ENCODE data around the gene SAMD9L. TPM values are rescaled to one million over a fixed set of nuclear protein-coding genes. Genes with fewer than 3 reads are reported as not detected.

The SAMD9L gene
- polyA plus RNA-seq, 1 donor from 2014 or later = not detected

- no peak overlapping the region for H3K27ac ChIP-seq (ENCODE audit: low read length)
- H3K4me3 ChIP-seq (ENCODE audit: low read length) = no peak overlapping the region
- H2AFZ ChIP-seq (ENCODE audit: low read depth, low read length) = no peak overlapping the region
- H3K9ac ChIP-seq (ENCODE audit: low read length) = no peak overlapping the region
- no peaks in the 10 kb centered on the region for H3F3A ChIP-seq (ENCODE audit: insufficient read depth, low read length, poor library complexity, severe bottlenecking)
- no peaks in the 10 kb centered on the region for H3K27me3 ChIP-seq (ENCODE audit: insufficient read depth, low read depth, low read length)
- no peaks in the 10 kb centered on the region for H3K36me3 ChIP-seq (ENCODE audit: insufficient read depth, low read length)
- H4K20me1 ChIP-seq (ENCODE audit: insufficient read depth) = no peaks in the 10 kb centered on the region
- no peaks in the 10 kb centered on the region for H3K9me2 ChIP-seq (ENCODE audit: insufficient read depth, low read length)
- H3K79me2 ChIP-seq (replicated peaks; ENCODE audit: insufficient read depth, low read length) = no peaks in the 10 kb centered on the region
- no peaks in the 10 kb centered on the region for H3K9me3 ChIP-seq (ENCODE audit: low read length)
- H3K4me2 ChIP-seq (ENCODE audit: low read length) = no peak overlapping the region
- TF ChIP-seq, protein P1, sequence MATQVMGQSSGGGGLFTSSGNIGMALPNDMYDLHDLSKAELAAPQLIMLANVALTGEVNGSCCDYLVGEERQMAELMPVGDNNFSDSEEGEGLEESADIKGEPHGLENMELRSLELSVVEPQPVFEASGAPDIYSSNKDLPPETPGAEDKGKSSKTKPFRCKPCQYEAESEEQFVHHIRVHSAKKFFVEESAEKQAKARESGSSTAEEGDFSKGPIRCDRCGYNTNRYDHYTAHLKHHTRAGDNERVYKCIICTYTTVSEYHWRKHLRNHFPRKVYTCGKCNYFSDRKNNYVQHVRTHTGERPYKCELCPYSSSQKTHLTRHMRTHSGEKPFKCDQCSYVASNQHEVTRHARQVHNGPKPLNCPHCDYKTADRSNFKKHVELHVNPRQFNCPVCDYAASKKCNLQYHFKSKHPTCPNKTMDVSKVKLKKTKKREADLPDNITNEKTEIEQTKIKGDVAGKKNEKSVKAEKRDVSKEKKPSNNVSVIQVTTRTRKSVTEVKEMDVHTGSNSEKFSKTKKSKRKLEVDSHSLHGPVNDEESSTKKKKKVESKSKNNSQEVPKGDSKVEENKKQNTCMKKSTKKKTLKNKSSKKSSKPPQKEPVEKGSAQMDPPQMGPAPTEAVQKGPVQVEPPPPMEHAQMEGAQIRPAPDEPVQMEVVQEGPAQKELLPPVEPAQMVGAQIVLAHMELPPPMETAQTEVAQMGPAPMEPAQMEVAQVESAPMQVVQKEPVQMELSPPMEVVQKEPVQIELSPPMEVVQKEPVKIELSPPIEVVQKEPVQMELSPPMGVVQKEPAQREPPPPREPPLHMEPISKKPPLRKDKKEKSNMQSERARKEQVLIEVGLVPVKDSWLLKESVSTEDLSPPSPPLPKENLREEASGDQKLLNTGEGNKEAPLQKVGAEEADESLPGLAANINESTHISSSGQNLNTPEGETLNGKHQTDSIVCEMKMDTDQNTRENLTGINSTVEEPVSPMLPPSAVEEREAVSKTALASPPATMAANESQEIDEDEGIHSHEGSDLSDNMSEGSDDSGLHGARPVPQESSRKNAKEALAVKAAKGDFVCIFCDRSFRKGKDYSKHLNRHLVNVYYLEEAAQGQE (IDR thresholded peaks at IDR 0.05; ENCODE audit: borderline replicate concordance) = no peak
- TF ChIP-seq POLR2AphosphoS5 (IDR thresholded peaks at IDR 0.05) = no peak
- no peak for TF ChIP-seq MXI1 (conservative IDR thresholded peaks at IDR 0.05; ENCODE audit: poor library complexity, severe bottlenecking)
- no peak for TF ChIP-seq EP300 (conservative IDR thresholded peaks at IDR 0.05; ENCODE audit: poor library complexity, severe bottlenecking)
- no peak for TF ChIP-seq CTCF (IDR thresholded peaks at IDR 0.05; ENCODE audit: poor library complexity, severe bottlenecking)
- TF ChIP-seq RAD21 (conservative IDR thresholded peaks at IDR 0.05) = no peak
- TF ChIP-seq SMC3 (conservative IDR thresholded peaks at IDR 0.05; ENCODE audit: poor library complexity) = no peak
- no peak for TF ChIP-seq EZH2 (IDR thresholded peaks at IDR 0.05; ENCODE audit: borderline replicate concordance, insufficient read depth, low read length, poor library complexity, severe bottlenecking)
- TF ChIP-seq TAF1 (IDR thresholded peaks at IDR 0.05; ENCODE audit: low read depth) = no peak
Observed at GRCh38 chr7:93148727-93149126, 542 bp upstream of the SAMD9L start.

DNA sequence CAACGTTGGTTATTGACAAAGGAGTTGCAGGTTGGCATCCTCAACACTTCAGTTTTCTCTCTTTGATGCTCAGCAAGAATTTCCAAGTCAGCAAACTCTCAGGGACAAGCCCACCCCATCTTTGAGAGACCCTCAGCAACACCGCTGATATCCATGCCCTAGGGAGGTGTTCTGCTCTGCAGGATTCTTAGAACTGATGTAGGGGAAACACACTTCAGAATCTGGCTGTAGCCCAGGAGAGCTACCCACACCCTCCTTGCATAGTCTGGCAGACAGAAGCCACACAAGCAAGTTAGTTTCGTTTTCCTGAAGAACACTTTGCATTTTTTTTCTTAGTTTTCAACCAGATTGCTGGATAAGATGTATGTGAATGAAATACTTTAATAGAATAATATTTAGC lies 822 bp downstream of the SAMD9L start:
- H3K9me3 ChIP-seq (ENCODE audit: low read length) = no peaks in the 10 kb centered on the region
- H3K27me3 ChIP-seq (ENCODE audit: insufficient read depth, low read depth, low read length) = no peaks in the 10 kb centered on the region
- no peaks in the 10 kb centered on the region for H4K20me1 ChIP-seq (ENCODE audit: insufficient read depth)
- TF ChIP-seq, protein P1 (IDR thresholded peaks at IDR 0.05; ENCODE audit: borderline replicate concordance) = no peak
- TF ChIP-seq MXI1 (conservative IDR thresholded peaks at IDR 0.05; ENCODE audit: poor library complexity, severe bottlenecking) (no peak), SMC3 (conservative IDR thresholded peaks at IDR 0.05; ENCODE audit: poor library complexity) (no peak), POLR2AphosphoS5 (IDR thresholded peaks at IDR 0.05) (no peak), TAF1 (IDR thresholded peaks at IDR 0.05; ENCODE audit: low read depth) (no peak), EZH2 (IDR thresholded peaks at IDR 0.05; ENCODE audit: borderline replicate concordance, insufficient read depth, low read length, poor library complexity, severe bottlenecking) (no peak), EP300 (conservative IDR thresholded peaks at IDR 0.05; ENCODE audit: poor library complexity, severe bottlenecking) (no peak), CTCF (IDR thresholded peaks at IDR 0.05; ENCODE audit: poor library complexity, severe bottlenecking) (no peak), RAD21 (conservative IDR thresholded peaks at IDR 0.05) (no peak)
- no peaks in the 10 kb centered on the region for H3K9me2 ChIP-seq (ENCODE audit: insufficient read depth, low read length)
- H3K4me3 ChIP-seq (ENCODE audit: low read length) = no peak overlapping the region
- no peak overlapping the region for H3K27ac ChIP-seq (ENCODE audit: low read length)
- no peak overlapping the region for H3K4me2 ChIP-seq (ENCODE audit: low read length)
- H3K36me3 ChIP-seq (ENCODE audit: insufficient read depth, low read length) = no peaks in the 10 kb centered on the region
- no peaks in the 10 kb centered on the region for H3F3A ChIP-seq (ENCODE audit: insufficient read depth, low read length, poor library complexity, severe bottlenecking)
- no peaks in the 10 kb centered on the region for H3K79me2 ChIP-seq (replicated peaks; ENCODE audit: insufficient read depth, low read length)
- no peak overlapping the region for H3K9ac ChIP-seq (ENCODE audit: low read length)
- no peak overlapping the region for H2AFZ ChIP-seq (ENCODE audit: low read depth, low read length)

Measured in neural cell (in vitro differentiated cells).